GM23338 (cell line): ENCODE results near the gene METTL14. TPM values are rescaled to one million over a fixed set of nuclear protein-coding genes. Genes with fewer than 3 reads are reported as not detected.
A peak's percentile ranks its signal among the peaks of the same experiment; 100 is the strongest.

Experiments used
- ATAC-seq: fragments of 200-7000 bp; cut with Tn5 transposase; 3 replicates; pipeline ENCODE4 v1.9.1; 2020
- DNase-seq: peaks from one replicate; pipeline ENCODE4 v3.0.0-alpha.2; 2015; ENCODE audit warnings: low spot score
- H2AFZ ChIP-seq: fragments of 200-600 bp; sonication (generic); 2 replicates; pipeline ENCODE4 v1.8.0; 2016; ENCODE audit warnings: antibody characterized with exemption, mild to moderate bottlenecking, moderate library complexity
- H3F3A ChIP-seq: fragments of 200-600 bp; sonication (generic); replicated peaks from 2 replicates; pipeline ENCODE4 v1.8.0; 2017; ENCODE audit warnings: antibody characterized with exemption, mixed run types, low read depth
- H3K27ac ChIP-seq: fragments of 200-600 bp; sonication (generic); 2 replicates; pipeline ENCODE4 v1.6.1; 2016; ENCODE audit warnings: low read depth
- H3K27me3 ChIP-seq: fragments of 200-600 bp; sonication (generic); 2 replicates; pipeline ENCODE4 v1.8.0; 2016; ENCODE audit warnings: mild to moderate bottlenecking, mixed run types, moderate library complexity; ENCODE audit not compliant: insufficient read depth
- H3K36me3 ChIP-seq: fragments of 200-600 bp; sonication (generic); 2 replicates; pipeline ENCODE4 v1.8.0; 2016; ENCODE audit warnings: mild to moderate bottlenecking; ENCODE audit not compliant: insufficient read depth
- H3K4me1 ChIP-seq: fragments of 200-600 bp; sonication (generic); 2 replicates; pipeline ENCODE4 v1.8.0; 2016; ENCODE audit warnings: mild to moderate bottlenecking, moderate library complexity; ENCODE audit not compliant: insufficient read depth
- H3K4me2 ChIP-seq: fragments of 200-600 bp; sonication (generic); 2 replicates; pipeline ENCODE4 v1.7.1; 2017; ENCODE audit warnings: mixed run types
- H3K4me3 ChIP-seq: fragments of 200-600 bp; sonication (generic); 2 replicates; pipeline ENCODE4 v1.6.1; 2016; ENCODE audit warnings: mixed run types
- H3K79me2 ChIP-seq: fragments of 200-600 bp; sonication (generic); replicated peaks from 2 replicates; pipeline ENCODE4 v1.8.0; 2017; ENCODE audit warnings: mild to moderate bottlenecking; ENCODE audit not compliant: insufficient read depth
- H3K9me2 ChIP-seq: fragments of 200-600 bp; sonication (generic); 2 replicates; pipeline ENCODE4 v1.8.0; 2017; ENCODE audit not compliant: insufficient read depth
- H4K20me1 ChIP-seq: fragments of 200-600 bp; sonication (generic); replicated peaks from 2 replicates; pipeline ENCODE4 v1.8.0; 2017; ENCODE audit warnings: mild to moderate bottlenecking; ENCODE audit not compliant: insufficient read depth
- H3K27ac Mint-ChIP-seq: 2 replicates; pipeline ENCODE4 v1.8.0; 2020; ENCODE audit warnings: inconsistent platforms, mild to moderate bottlenecking, moderate library complexity, mixed read lengths
- H3K27me3 Mint-ChIP-seq: 3 replicates; pipeline ENCODE4 v1.8.0; 2022; ENCODE audit warnings: low read depth, mild to moderate bottlenecking, moderate library complexity, mixed read lengths, inconsistent platforms; ENCODE audit not compliant: insufficient read depth, poor library complexity
- H3K36me3 Mint-ChIP-seq: 3 replicates; pipeline ENCODE4 v1.8.0; 2021; ENCODE audit warnings: low read depth, mild to moderate bottlenecking, inconsistent platforms, moderate library complexity, mixed read lengths
- H3K4me1 Mint-ChIP-seq: 3 replicates; pipeline ENCODE4 v1.8.0; 2020; ENCODE audit warnings: mild to moderate bottlenecking, inconsistent platforms, mixed read lengths
- H3K4me3 Mint-ChIP-seq: 3 replicates; pipeline ENCODE4 v1.8.0; 2021; ENCODE audit warnings: moderate library complexity, mild to moderate bottlenecking, inconsistent platforms, mixed read lengths
- H3K9me3 Mint-ChIP-seq: 3 replicates; pipeline ENCODE4 v1.8.0; 2020; ENCODE audit warnings: moderate library complexity, mild to moderate bottlenecking, inconsistent platforms, mixed read lengths
- CREB1 ChIP-seq: fragments of 250-450 bp; sonication (Bioruptor Pico); IDR thresholded peaks from 2 replicates; pipeline ENCODE4 v1.5.0; 2020; ENCODE audit warnings: low read depth, mild to moderate bottlenecking, moderate library complexity
- CTCF ChIP-seq, 2 experiments: fragments of 200-600 bp in 1 of 2; sonication (generic) in 1 of 2; conservative IDR thresholded peaks; 2 replicates each; pipeline versions ENCODE4 v1.5.1 to v1.6.1; 2016 to 2017; ENCODE audit warnings: antibody characterized with exemption in 2 of 2, low read depth in 2 of 2, mild to moderate bottlenecking in 2 of 2, moderate library complexity in 1 of 2
- ETS1 ChIP-seq: IDR thresholded peaks from 2 replicates; pipeline ENCODE4 v1.6.1; 2016; ENCODE audit warnings: antibody characterized with exemption
- EZH2 ChIP-seq: fragments of 200-600 bp; sonication (generic); IDR thresholded peaks from one replicate; pipeline ENCODE4 v1.8.0; 2017; ENCODE audit warnings: antibody characterized with exemption, mild to moderate bottlenecking, low read depth; ENCODE audit not compliant: unreplicated experiment
- EZH2phosphoT487 ChIP-seq: fragments of 200-600 bp; sonication (generic); IDR thresholded peaks from one replicate; pipeline ENCODE4 v1.8.1; 2018; ENCODE audit warnings: antibody characterized with exemption; ENCODE audit not compliant: unreplicated experiment
- JUNB ChIP-seq: IDR thresholded peaks from one replicate; pipeline ENCODE4 v1.6.1; 2016; ENCODE audit warnings: antibody characterized with exemption; ENCODE audit not compliant: unreplicated experiment
- POLR2AphosphoS5 ChIP-seq: IDR thresholded peaks from 2 replicates; pipeline ENCODE4 v1.6.1; 2016; ENCODE audit warnings: antibody characterized with exemption, low read depth
- REST ChIP-seq: IDR thresholded peaks from one replicate; pipeline ENCODE4 v1.6.1; 2018; ENCODE audit warnings: antibody characterized with exemption; ENCODE audit not compliant: unreplicated experiment
- ZNF331 ChIP-seq: fragments of 250-450 bp; sonication (Bioruptor Pico); IDR thresholded peaks from 2 replicates; pipeline ENCODE4 v1.5.0; 2020; ENCODE audit warnings: low read depth, mild to moderate bottlenecking, moderate library complexity
- ZNF462 ChIP-seq: fragments of 250-450 bp; sonication (Bioruptor Pico); IDR thresholded peaks from 2 replicates; pipeline ENCODE4 v1.5.0; 2020; ENCODE audit warnings: mild to moderate bottlenecking, moderate library complexity
- polyA plus RNA-seq: library from polyadenylated mRNA; unstranded; fragments of >200 nt; fragmentation: Nextera tagmentation; extraction: Ambion mirVana; gene quantifications from 2 replicates; pipeline ENCODE4 v1.2.1, GENCODE V29; 2016
- total RNA-seq: library from RNA; depleted of rRNA; stranded (reverse); fragments of >200 nt; shearing (Covaris generic); gene quantifications from 2 replicates; pipeline ENCODE4 v1.2.3, GENCODE V29; 2014

Gene METTL14
- total and polyA plus RNA-seq, 2 experiments from 2014 or later = 39.3 to 56.8 TPM

GRCh38 chr4:118755438-118756226, 70.4 kb downstream of the METTL14 start:
- Mint-ChIP-seq H3K27ac (peak overlapping the region; percentile 70), H3K4me3 (no peak overlapping the region), H3K4me1 (peaks cover 20% of the 10 kb centered on the region; the same call in 2 of the 3 replicates), H3K36me3 (peaks cover 18% of the 10 kb centered on the region), H3K27me3 (no peaks in the 10 kb centered on the region), H3K9me3 (no peaks in the 10 kb centered on the region)
- H2AFZ ChIP-seq = no peak overlapping the region
- H3K27me3 ChIP-seq = no peaks in the 10 kb centered on the region
- no peaks in the 10 kb centered on the region for H4K20me1 ChIP-seq
- no peaks in the 10 kb centered on the region for H3K79me2 ChIP-seq
- H3K4me3 ChIP-seq = no peak overlapping the region
- no peak for TF ChIP-seq CTCF (conservative IDR thresholded peaks at IDR 0.05; ENCODE audit: low read depth in 2 of 2)
- TF ChIP-seq ETS1 = no peak
- TF ChIP-seq CREB1 (CRISPR knock-in tag) = no peak
- no peak for TF ChIP-seq EZH2phosphoT487
- no peak for TF ChIP-seq ZNF331 (CRISPR knock-in tag)
- TF ChIP-seq JUNB = no peak
- TF ChIP-seq EZH2 = no peak
- TF ChIP-seq REST = no peak
- TF ChIP-seq ZNF462 (CRISPR knock-in tag) = no peak
- TF ChIP-seq POLR2AphosphoS5 = no peak
- H3K9me2 ChIP-seq = no peaks in the 10 kb centered on the region
- DNase-seq (no peak), ATAC-seq (no peak)
- H3K27ac ChIP-seq = peak overlapping the region; percentile 2; the same call in 1 of the 2 replicates
- H3K4me2 ChIP-seq = no peak overlapping the region
- no peaks in the 10 kb centered on the region; the same call in 1 of the 2 replicates for H3F3A ChIP-seq
- H3K36me3 ChIP-seq = peaks cover 17% of the 10 kb centered on the region; the same call in 1 of the 2 replicates
- peaks cover 10% of the 10 kb centered on the region for H3K4me1 ChIP-seq
